HEK293T (cell line): Measurements from ENCODE around the gene OR6K6.

Source experiments
- BHLHE40 ChIP-seq: fragments of 450-650 bp; IDR thresholded peaks from 2 replicates; pipeline ENCODE4 v1.6.1; 2016; ENCODE audit warnings: mild to moderate bottlenecking, moderate library complexity, borderline replicate concordance
- ELF4 ChIP-seq: fragments of 450-650 bp; IDR thresholded peaks from 2 replicates; pipeline ENCODE4 v1.6.1; 2017; ENCODE audit warnings: antibody characterized with exemption

GRCh38 chr1:158754420-158754819 lies at the start of gene OR6K6:
- TF ChIP-seq ELF4 = no peak
- no peak for TF ChIP-seq BHLHE40
